ENCODE results near the gene AFF3.
A peak's percentile ranks its signal among the peaks of the same experiment; 100 is the strongest.

AFF3 gene

GRCh38 chr2:99648178-99648844, 494.1 kb downstream of the AFF3 start:
- no peak for DNase-seq (ENCODE audit: low spot score)

DNA sequence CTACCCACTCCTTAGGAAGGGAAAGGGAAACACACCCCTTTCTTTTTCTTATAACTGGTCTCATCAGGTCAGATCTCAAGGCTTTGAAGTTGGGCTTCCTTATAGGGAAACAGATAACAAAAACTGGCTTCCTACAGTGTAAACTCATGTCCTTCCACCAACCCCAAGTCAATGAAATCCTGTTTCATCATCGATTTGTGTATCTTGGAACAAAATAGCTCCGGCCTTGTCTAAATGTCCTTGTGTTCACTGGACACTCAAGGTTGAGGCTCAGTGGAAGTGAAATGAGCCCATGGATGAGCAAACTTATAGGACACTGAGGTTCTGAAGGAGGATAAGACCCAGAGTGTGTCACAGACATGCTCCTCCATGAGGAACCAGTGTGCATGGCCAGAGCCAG, 496.4 kb downstream of the AFF3 start:
- FAIRE-seq (no peak), DNase-seq (ENCODE audit: low spot score) (no peak)

More at GRCh38 chr2:99648178-99648844, 494.1 kb downstream of the AFF3 start:
- FAIRE-seq = peak; percentile 53

DNA sequence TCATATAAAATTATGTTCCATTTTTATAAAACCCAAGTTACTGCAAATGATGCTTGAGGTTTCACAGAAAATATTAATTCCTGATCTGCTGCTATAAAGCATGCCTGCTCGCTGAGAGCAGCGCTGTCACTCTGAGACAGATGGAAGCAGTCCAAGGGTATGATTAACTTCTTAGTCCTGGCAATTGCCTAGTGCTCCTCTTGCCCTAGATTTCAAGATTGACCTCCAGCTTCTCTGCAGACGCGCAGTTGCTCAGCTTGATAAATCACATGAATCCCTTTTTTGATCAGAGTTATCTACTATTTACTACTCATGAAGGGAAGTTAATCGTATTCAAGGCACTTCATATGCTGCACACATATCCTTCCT, 498.0 kb downstream of the AFF3 start:
- FAIRE-seq (no peak), DNase-seq (ENCODE audit: low spot score) (no peak)

GRCh38 chr2:99643787-99644418, 498.5 kb downstream of the AFF3 start:
- no peak for DNase-seq (ENCODE audit: low spot score)
- no peak for FAIRE-seq

DNA sequence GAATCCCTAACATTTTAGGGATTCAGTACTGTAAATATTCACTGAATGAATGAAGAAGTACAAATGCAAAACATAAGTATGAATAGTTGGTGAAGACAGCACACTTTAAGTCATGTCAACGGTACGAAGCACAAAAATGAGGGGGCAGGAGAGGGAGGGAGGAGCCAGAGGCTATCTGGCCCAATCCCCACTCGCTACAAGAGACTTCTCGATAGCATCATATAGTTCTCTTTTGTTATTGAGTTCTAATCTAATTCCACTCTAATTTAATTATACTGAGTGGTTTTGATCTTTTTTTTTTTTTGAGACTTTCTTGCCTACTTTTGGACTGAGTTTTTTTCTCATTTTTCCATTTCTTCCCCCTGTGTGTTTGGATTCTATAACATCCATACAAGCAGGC, 500.4 kb downstream of the AFF3 start:
- FAIRE-seq (peak; percentile 56), DNase-seq (ENCODE audit: low spot score) (no peak)

- FAIRE-seq = no peak
- no peak for DNase-seq (ENCODE audit: low spot score)
Measured at GRCh38 chr2:99640635-99641151, 501.7 kb downstream of the AFF3 start.

DNA sequence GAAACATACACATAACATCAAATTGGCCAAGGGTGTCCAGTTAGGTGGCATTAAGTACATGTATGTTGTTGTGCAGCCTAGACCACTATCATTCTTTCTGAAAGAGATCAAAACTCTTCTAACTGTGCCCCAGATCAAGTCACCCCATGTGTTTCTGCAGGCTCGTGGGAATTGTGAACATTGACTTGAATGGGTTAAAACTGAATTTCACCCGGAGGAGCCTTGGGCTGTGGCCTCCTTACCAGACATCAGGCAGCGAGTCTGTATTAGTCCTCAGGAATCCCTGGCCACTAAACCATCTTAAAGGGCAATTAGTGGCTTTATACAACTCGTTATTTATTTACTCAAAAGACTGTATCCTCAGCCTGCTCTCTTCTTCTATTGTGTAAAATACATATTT, 503.6 kb downstream of the AFF3 start:
- FAIRE-seq (no peak), DNase-seq (ENCODE audit: low spot score) (no peak)

DNA sequence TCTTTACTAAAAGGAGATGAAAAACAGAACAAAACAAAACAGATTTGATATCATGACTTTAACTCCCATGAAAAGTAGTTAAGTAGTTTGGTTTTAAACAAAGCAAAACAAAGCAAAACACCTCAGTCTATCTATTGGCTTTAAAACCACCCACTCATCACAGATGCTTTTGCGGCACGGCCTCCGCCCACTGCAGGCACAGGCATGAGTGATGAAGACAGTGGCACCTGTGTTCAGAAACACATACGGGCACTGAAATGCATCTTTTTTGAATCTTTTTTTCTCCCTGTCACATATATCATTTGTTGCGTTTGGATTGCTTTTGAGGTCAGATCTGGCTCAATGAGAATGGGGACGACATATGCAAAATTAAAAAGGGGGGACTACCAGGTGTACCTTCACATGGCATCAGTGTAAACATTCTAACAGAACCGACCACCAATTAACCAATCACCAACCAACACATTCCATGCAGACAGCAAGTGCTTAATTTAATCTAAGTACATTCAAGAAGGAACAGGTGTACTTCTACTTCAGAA, 505.2 kb downstream of the AFF3 start:
- DNase-seq (ENCODE audit: low spot score) (no peak), FAIRE-seq (no peak)

- DNase-seq (ENCODE audit: low spot score) (no peak), FAIRE-seq (no peak)
Measured at GRCh38 chr2:99636144-99637034, 506.0 kb downstream of the AFF3 start.

- DNase-seq (ENCODE audit: low spot score) (no peak), FAIRE-seq (no peak)
Measured at GRCh38 chr2:99635710-99636109, 506.7 kb downstream of the AFF3 start.

GRCh38 chr2:99634234-99634633, 508.2 kb downstream of the AFF3 start:
- FAIRE-seq (no peak), DNase-seq (ENCODE audit: low spot score) (no peak)

GRCh38 chr2:99631700-99632099, 510.7 kb downstream of the AFF3 start:
- FAIRE-seq = no peak
- DNase-seq (ENCODE audit: low spot score) = no peak

- DNase-seq (ENCODE audit: low spot score) (no peak), FAIRE-seq (no peak)
Measured at GRCh38 chr2:99629320-99629719, 513.1 kb downstream of the AFF3 start.

DNA sequence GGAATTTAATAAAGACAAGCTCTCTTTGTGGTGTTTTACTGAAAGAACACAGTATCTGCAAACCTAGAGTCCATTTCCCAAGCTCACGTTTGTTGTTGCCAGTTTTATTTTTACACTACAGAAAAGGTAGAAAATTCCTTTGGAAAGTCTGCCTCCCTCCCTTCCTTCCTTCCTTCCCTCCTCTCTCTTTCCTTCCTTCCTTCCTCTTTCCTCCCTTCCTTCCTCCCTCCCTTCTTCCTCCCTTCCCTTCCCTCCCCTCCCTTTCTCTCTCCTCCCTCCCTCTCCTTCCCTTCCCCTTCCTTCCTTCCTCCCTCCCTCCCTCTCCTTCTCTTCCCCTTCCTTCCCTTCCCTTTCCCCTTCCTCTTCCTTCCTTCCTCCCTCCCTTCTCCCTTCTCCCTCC, 516.2 kb downstream of the AFF3 start:
- DNase-seq (ENCODE audit: low spot score) = no peak
- FAIRE-seq = no peak

DNA sequence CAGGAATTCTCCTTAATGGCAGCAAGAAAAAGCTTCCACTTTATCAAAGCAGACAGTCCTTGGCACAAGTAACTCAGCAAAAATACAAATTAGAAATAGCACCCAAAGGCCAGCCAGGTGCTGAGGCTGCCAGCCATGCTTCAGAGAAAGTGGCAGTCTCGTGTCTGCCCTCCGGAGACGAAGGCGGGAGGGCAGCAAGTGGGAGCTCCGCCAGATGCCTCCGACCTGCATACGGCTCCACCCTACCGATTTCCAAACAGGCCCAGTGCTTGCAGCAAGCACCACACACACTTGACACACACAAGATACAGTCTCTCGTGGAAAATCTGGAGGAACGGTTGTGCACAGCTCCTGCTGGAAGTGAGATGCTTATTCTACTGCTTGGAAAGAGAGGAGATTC, 517.7 kb downstream of the AFF3 start:
- DNase-seq (ENCODE audit: low spot score) = no peak
- FAIRE-seq = no peak

GRCh38 chr2:99623613-99624012, 518.8 kb downstream of the AFF3 start:
- no peak for DNase-seq (ENCODE audit: low spot score)
- FAIRE-seq = peak; percentile 35

DNA sequence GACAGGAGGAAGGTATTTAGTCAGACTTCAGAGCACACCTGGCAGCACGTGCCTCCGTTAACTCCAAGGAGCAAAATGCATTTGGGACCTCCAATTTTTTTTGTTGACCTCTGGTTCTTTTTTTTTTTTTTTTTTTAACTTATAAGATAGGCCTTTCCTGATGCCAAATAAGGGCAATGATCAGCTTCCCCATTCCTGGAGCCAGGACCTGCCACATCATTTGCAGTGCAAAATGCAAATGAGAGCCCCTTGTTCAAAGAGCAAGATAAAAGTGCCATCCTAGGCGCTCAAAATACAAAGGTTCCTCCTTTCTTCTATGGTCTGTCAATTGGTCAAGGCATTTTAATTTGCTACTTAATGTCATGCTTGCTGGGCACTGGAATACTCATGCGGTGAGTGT, 519.4 kb downstream of the AFF3 start:
- no peak for FAIRE-seq
- DNase-seq (ENCODE audit: low spot score) = no peak

DNA sequence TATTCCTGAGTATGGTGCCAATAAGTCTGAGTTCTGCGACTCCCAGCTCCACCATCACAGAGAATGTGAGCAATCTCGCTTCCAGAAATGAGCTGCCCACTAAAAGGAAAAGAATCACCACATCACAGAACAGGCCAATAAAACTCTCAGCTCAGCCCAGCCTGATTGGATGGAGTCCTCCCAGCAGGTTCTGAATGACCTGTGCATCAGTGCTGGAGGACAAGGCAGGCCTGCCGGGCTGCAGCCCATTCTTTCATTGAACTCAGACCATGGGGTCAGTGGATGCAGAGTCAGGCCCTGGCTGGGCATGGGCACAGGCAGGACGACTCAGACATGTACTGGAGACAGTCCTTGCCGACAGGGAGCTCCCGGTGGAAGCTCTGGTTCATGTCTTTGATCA, 519.9 kb downstream of the AFF3 start:
- FAIRE-seq (no peak), DNase-seq (ENCODE audit: low spot score) (no peak)

DNA sequence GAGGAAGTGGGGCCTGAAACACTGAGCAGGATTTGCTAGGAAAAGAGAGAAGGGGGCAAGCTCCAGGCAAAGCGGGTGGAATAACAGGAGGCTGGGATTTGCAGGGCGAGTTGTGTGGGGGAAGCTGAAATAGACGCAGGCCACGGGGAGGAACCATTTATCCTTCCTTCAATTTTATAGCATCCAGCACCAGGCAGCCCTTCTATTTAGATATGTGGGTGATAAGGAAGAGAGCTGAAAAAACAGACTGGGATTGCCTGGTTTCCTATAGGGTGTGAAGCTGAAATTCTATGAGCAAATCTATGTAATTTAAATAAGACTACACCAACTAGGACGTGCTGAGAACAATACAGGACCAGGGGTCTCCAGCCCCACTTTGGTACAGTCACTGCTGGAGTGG, 520.6 kb downstream of the AFF3 start:
- FAIRE-seq = no peak
- no peak for DNase-seq (ENCODE audit: low spot score)

DNA sequence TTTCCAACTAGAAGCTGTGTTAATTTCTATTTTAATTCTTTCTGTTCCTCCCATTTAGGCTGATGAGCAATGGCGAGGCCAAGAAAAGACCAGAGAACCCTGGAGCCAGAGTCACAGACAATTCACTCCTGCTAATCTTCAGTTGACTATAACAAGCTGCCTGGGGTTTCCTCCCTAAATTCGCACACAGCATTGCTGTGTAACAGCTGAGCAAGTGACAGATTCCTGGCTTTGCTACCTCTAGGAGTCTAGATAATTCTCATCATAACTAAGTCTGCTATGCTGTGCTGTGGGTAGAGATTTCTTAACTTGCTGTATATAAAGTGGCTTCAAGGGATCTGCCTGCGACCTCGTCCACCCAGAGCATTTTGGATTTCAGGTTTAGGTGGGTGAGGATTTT, 521.3 kb downstream of the AFF3 start:
- DNase-seq (ENCODE audit: low spot score) (no peak), FAIRE-seq (no peak)

DNA sequence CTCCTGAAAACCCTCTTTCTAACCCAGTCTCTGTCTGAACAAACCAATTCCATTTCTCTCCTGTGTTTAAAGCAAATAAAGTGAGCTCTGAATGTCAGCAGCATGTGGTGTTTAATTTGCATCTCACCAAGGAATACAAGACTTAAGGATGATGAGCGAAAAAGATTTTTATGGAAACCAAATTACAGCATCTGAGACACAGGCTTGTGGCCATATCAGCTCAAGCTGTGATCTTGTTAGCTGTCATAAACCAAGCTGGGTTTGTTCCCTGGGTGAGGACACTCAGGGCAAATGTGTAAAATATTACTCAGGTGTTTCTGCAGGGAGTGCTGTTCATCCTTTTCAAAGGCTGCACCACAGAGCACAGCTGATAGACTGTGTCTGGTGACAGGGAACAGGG, 523.2 kb downstream of the AFF3 start:
- peak; percentile 40 for FAIRE-seq

DNA sequence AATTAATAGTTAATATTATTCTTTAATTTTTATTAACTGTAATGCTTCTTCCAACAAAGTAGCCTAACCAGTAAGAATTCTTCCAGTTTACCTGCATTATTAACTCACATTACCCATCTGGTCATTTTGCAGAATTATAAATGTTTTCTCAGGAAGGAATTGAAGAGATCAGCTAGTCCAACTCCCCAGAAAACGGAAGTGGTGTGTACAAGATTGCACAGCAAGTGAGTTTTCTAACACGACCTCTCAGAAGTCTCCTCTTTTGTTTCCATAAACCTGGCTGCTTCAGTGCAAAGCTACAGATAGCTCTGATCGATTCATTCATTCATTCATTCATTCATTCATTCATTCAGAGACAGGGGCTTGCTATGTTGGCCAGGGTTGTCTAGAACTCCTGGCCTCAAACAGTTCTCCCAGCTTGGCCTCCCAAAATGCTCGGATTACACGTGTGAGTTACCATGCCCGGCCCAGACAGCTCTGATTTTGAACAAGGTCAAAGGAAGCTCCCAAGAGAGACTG, 523.8 kb downstream of the AFF3 start:
- no peak for FAIRE-seq
- no peak for DNase-seq (ENCODE audit: low spot score)

More for the DNA sequence above, 523.2 kb downstream of the AFF3 start:
- no peak for DNase-seq (ENCODE audit: low spot score)
